ENCODE measurements around the gene LENEP. TPM values are rescaled to one million over a fixed set of nuclear protein-coding genes. Genes with fewer than 3 reads are reported as not detected.
A peak's percentile ranks its signal among the peaks of the same experiment; 100 is the strongest.

Gene LENEP
- total RNA-seq, 1 experiment from 2014 or later, result 0.50 TPM

DNA sequence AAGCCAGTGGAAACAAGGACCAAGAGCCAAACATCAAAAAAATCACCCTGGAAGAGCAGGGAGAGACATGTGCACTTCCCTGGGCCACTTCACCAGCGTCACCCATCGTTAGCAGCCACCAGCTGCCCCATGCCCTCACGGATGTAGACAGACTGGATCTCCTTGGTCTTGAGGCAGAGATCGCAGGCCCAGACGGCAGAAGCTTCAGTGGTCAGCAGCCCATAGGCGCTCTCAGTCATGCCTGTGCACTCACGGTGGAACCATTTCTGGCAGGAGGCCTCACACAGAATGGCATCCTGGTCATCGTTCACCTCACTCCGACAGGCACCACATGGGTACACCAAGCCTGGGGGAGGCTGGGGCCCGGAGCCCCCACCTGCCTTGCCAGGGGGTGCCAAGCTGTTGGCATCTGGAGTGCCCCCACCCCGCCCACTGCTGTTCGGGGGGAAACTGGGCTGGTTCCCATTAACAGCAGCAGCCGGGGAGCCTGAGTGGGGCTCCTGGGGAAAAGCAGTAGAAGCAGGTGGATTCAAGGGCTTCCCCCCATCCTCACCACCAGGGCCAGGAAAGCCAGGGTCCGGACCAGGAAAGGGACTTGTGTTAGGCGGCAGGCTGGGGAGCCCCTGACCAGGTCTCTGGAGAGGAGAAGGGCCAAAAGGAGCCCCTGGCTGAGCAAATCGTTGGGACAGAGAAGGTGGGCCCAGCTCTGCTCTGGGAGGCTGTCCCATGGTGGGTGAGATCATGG is 34.5 kb upstream of the LENEP start:
- Mint-ChIP-seq H3K36me3 (ENCODE audit: insufficient read depth, unreplicated experiment) (peaks cover 53% of the 10 kb centered on the region), H3K27ac (ENCODE audit: unreplicated experiment) (no peak overlapping the region), H3K9me3 (ENCODE audit: unreplicated experiment) (no peaks in the 10 kb centered on the region), H3K27me3 (ENCODE audit: insufficient read depth, unreplicated experiment) (no peaks in the 10 kb centered on the region), H3K4me3 (ENCODE audit: unreplicated experiment) (no peak overlapping the region), H3K4me1 (ENCODE audit: low read depth, unreplicated experiment) (peaks cover 20% of the 10 kb centered on the region)
- H3K4me1 ChIP-seq, result peaks cover 15% of the 10 kb centered on the region
- DNase-seq, result no peak
- intact Hi-C loops (cut with micrococcal nuclease; ENCODE audit: unreplicated experiment), result loop anchor here (5.0 kb wide), 1 partner anchor 103 kb away; the partner anchor contains the start of gene EFNA4
- CTCF ChIA-PET, result no interaction called here
- H3K36me3 ChIP-seq (ENCODE audit: control insufficient read depth, insufficient read depth, low read length), result peaks cover 3% of the 10 kb centered on the region
- TF ChIP-seq, protein P1, sequence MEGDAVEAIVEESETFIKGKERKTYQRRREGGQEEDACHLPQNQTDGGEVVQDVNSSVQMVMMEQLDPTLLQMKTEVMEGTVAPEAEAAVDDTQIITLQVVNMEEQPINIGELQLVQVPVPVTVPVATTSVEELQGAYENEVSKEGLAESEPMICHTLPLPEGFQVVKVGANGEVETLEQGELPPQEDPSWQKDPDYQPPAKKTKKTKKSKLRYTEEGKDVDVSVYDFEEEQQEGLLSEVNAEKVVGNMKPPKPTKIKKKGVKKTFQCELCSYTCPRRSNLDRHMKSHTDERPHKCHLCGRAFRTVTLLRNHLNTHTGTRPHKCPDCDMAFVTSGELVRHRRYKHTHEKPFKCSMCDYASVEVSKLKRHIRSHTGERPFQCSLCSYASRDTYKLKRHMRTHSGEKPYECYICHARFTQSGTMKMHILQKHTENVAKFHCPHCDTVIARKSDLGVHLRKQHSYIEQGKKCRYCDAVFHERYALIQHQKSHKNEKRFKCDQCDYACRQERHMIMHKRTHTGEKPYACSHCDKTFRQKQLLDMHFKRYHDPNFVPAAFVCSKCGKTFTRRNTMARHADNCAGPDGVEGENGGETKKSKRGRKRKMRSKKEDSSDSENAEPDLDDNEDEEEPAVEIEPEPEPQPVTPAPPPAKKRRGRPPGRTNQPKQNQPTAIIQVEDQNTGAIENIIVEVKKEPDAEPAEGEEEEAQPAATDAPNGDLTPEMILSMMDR (IDR thresholded peaks at IDR 0.05; ENCODE audit: insufficient read depth in 1 of 2, low read depth in 1 of 2, low read length in 1 of 2, severe bottlenecking in 1 of 2, unreplicated experiment in 1 of 2), result no peak
- POLR2A ChIA-PET, result no interaction called here
- H3K4me3 ChIP-seq (ENCODE audit: low read depth, low read length), result no peak overlapping the region
- no peaks in the 10 kb centered on the region for H3K9me3 ChIP-seq
- H3K27me3 ChIP-seq (replicated peaks; ENCODE audit: control insufficient read depth, insufficient read depth, low read length), result no peaks in the 10 kb centered on the region
- BruUV-seq (replicated peaks), result no TSS peak

GRCh38 chr1:154959426-154959780 is 34.0 kb upstream of the LENEP start:
- ChIA-PET CTCF (interaction anchor here (0.7 kb wide), 1 partner anchor 102 kb away, joined by 9 read pairs; no protein-coding TSS in a partner anchor), POLR2A (no interaction called here)
- no peaks in the 10 kb centered on the region for H3K27me3 ChIP-seq (replicated peaks; ENCODE audit: control insufficient read depth, insufficient read depth, low read length)
- peaks cover 3% of the 10 kb centered on the region for H3K36me3 ChIP-seq (ENCODE audit: control insufficient read depth, insufficient read depth, low read length)
- peaks cover 55% of the 10 kb centered on the region for H3K36me3 Mint-ChIP-seq (ENCODE audit: insufficient read depth, unreplicated experiment)
- no peaks in the 10 kb centered on the region for H3K9me3 Mint-ChIP-seq (ENCODE audit: unreplicated experiment)
- H3K27ac Mint-ChIP-seq (ENCODE audit: unreplicated experiment), result no peak overlapping the region
- H3K9me3 ChIP-seq, result no peaks in the 10 kb centered on the region
- H3K27me3 Mint-ChIP-seq (ENCODE audit: insufficient read depth, unreplicated experiment), result no peaks in the 10 kb centered on the region
- DNase-seq, result no peak
- H3K4me3 ChIP-seq (ENCODE audit: low read depth, low read length), result no peak overlapping the region
- no TSS peak for BruUV-seq (replicated peaks)
- peak overlapping the region; percentile 15 for H3K4me3 Mint-ChIP-seq (ENCODE audit: unreplicated experiment)
- peaks cover 22% of the 10 kb centered on the region for H3K4me1 Mint-ChIP-seq (ENCODE audit: low read depth, unreplicated experiment)
- intact Hi-C loops (cut with micrococcal nuclease; ENCODE audit: unreplicated experiment), result loop anchor here (5.0 kb wide), 1 partner anchor 103 kb away; the partner anchor contains the start of gene EFNA4
- TF ChIP-seq, protein P1 (IDR thresholded peaks at IDR 0.05; ENCODE audit: insufficient read depth in 1 of 2, low read depth in 1 of 2, low read length in 1 of 2, severe bottlenecking in 1 of 2, unreplicated experiment in 1 of 2), result no peak
- peaks cover 15% of the 10 kb centered on the region for H3K4me1 ChIP-seq

DNA sequence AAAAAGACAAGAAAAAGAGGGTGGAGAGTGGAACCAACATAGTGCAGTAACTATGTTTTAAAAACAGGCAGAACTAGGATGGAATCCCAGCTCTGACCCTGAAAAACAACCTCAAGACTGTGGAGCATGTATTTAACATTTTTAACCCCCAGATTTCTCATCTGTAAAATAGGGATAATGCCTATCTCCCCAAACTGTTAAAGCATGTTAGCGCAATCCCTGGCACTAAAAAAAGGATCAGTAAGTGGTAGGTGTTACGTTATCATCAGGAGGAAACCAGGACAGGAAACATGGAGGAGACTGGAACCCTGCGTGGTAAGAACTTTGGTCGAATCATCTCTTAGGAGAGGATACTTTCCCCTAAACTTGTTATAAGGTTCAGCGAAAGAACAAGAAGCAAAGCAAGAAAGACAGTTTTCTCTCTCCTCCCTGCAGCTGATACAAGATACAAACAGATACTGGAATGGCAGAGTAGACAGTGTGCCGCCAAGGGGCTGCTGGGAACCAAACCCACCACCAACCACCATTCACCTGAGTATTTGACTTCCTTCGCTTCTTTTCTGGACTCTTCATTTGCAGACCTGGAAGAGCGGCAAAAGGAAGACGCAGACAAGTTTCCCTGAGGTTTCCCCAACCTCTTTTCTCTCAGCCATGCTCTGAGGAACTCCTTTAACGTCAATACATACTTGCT is 32.8 kb upstream of the LENEP start:
- Histone ChIP-seq H3K4me3 (ENCODE audit: low read depth, low read length) (peak overlapping the region; percentile 95), H3K9me3 (no peaks in the 10 kb centered on the region), H3K4me1 (peaks cover 15% of the 10 kb centered on the region), H3K36me3 (ENCODE audit: control insufficient read depth, insufficient read depth, low read length) (peaks cover 4% of the 10 kb centered on the region), H3K27me3 (replicated peaks; ENCODE audit: control insufficient read depth, insufficient read depth, low read length) (no peaks in the 10 kb centered on the region)
- Mint-ChIP-seq H3K36me3 (ENCODE audit: insufficient read depth, unreplicated experiment) (peaks cover 63% of the 10 kb centered on the region), H3K4me1 (ENCODE audit: low read depth, unreplicated experiment) (peaks cover 22% of the 10 kb centered on the region), H3K27ac (ENCODE audit: unreplicated experiment) (peak overlapping the region; percentile 81), H3K9me3 (ENCODE audit: unreplicated experiment) (no peaks in the 10 kb centered on the region), H3K27me3 (ENCODE audit: insufficient read depth, unreplicated experiment) (no peaks in the 10 kb centered on the region), H3K4me3 (ENCODE audit: unreplicated experiment) (peak overlapping the region; percentile 88)
- POLR2A ChIA-PET, result interaction anchor here (0.5 to 2.1 kb wide), 12 partner anchors 10 to 740 kb away, joined by 3 to 20 read pairs (median 6); partner anchors contain the start of genes CKS1B, FLAD1, LENEP and SHC1
- intact Hi-C loops (cut with micrococcal nuclease; ENCODE audit: unreplicated experiment), result loop anchor here (1.0 kb wide), 3 partner anchors 12 to 40 kb away; no protein-coding TSS in a partner anchor
- BruUV-seq (replicated peaks), result TSS peak; percentile 47
- DNase-seq, result no peak
- TF ChIP-seq, protein P1 (IDR thresholded peaks at IDR 0.05; ENCODE audit: insufficient read depth in 1 of 2, low read depth in 1 of 2, low read length in 1 of 2, severe bottlenecking in 1 of 2, unreplicated experiment in 1 of 2), result no peak
- CTCF ChIA-PET, result interaction anchor here (0.9 to 1.6 kb wide), 9 partner anchors 8 to 124 kb away, joined by 3 to 17 read pairs (median 7); partner anchors contain the start of genes CKS1B and FLAD1

All from Caco-2 (cell line).